GM12892 (cell line): ENCODE measurements around the gene ANKRD22.

Experiments used
- POLR2A ChIP-seq: IDR thresholded peaks from 2 replicates; pipeline ENCODE4 v1.6.1; 2011; ENCODE audit warnings: low read depth, low read length, control low read depth
- POLR2AphosphoS5 ChIP-seq: IDR thresholded peaks from 2 replicates; pipeline ENCODE4 v1.6.1; 2011; ENCODE audit warnings: low read depth, low read length, control low read depth

DNA sequence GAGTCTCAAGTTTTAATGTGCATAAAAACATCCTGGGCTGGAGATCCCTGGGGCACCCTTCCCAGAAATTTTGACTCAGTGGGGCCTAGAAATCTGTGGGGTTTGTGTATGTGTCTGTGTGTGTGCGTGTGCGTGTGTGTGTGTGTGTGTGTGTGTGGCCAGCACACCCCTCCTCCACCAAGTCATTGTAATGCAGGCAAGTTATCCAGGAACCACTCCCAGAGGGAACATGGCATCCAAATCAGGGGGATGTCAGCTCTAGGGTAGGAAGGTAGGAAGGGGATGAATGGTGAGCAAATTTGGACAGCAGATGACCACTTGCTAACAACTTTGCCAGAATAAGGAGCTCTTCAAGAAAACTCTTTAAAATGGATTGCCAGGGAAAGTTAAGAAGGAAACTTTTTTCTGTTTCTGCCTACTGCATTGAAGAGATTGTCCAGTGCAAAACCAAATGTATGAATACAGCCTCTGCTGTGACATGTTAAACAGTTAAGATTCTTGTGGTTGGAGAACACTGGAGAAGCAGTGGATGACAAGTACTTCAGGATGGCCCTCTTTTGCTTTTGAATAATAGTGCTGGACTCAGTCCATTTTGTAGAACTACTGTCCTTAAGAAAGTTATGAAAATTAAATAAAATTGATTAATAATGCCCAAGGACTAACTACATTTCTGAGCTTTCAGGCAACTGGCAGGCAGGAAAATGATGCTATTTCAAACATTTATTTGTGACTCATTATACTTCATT lies 40.8 kb upstream of the ANKRD22 start:
- TF ChIP-seq POLR2AphosphoS5, result no peak
- no peak for TF ChIP-seq POLR2A
